HepG2 (cell line): ENCODE data around the gene LEF1. TPM values are rescaled to one million over a fixed set of nuclear protein-coding genes. Genes with fewer than 3 reads are reported as not detected.

Experiments used
- ATAC-seq: fragments of 200-7000 bp; cut with Tn5 transposase; 3 replicates; pipeline ENCODE4 v1.9.1; 2020; ENCODE audit warnings: mild to moderate bottlenecking, moderate library complexity
- BruUV-seq: library from RNA; stranded (reverse); fragments of 400-500 nt; replicated peaks from 2 replicates; lab custom pipeline; 2021; lab: Mats Ljungman, UMichigan
- CTCF ChIA-PET: fragments of 300-600 bp; formaldehyde crosslinking; extraction: SDS; loops from one replicate; lab custom pipeline; 2021; ENCODE audit warnings: low total read pairs, inconsistent platforms, low intra/inter-chr PET ratio; lab: Yijun Ruan, JAX
- POLR2A ChIA-PET: fragments of 350-600 bp; sonication (Branson Sonifier 250); formaldehyde crosslinking; loops from one replicate; lab custom pipeline; 2020; ENCODE audit warnings: antibody characterized with exemption, inconsistent platforms; lab: Yijun Ruan, JAX
- DNase-seq: peaks from one replicate; pipeline ENCODE4 v3.0.0-alpha.2; 2015; ENCODE audit warnings: low spot score
- FAIRE-seq: peaks from 3 replicates; lab custom pipeline; 2011; peaks lifted over from hg19 to GRCh38; lab: Jason Lieb, UNC
- H2AFZ ChIP-seq: one replicate; pipeline ENCODE4 v1.6.1; 2011; ENCODE audit warnings: low read length, inconsistent platforms
- H3K27ac ChIP-seq: fragments of 300-600 bp; 3 replicates; pipeline ENCODE4 v1.8.0; 2011; ENCODE audit warnings: mixed run types, mild to moderate bottlenecking, mixed read lengths, low read length, inconsistent platforms; ENCODE audit not compliant: insufficient read depth; ENCODE audit errors: extremely low read length
- H3K27me3 ChIP-seq, 2 experiments: fragments of 200-600 bp in 1 of 2; 2 replicates in 1 of 2; 3 replicates in 1 of 2; pipeline versions ENCODE4 v1.6.0 to v1.8.0; 2011; ENCODE audit warnings: low read length in 2 of 2, mild to moderate bottlenecking in 2 of 2, moderate library complexity in 2 of 2, inconsistent platforms in 1 of 2; ENCODE audit not compliant: insufficient read depth in 2 of 2, control insufficient read depth in 1 of 2
- H3K36me3 ChIP-seq, 2 experiments: fragments of 200-600 bp in 1 of 2; replicated peaks in 1 of 2; 2 replicates in 1 of 2; 3 replicates in 1 of 2; pipeline versions ENCODE4 v1.5.1 to v1.8.0; 2011; ENCODE audit warnings: low read length in 2 of 2, inconsistent platforms in 1 of 2; ENCODE audit not compliant: insufficient read depth in 2 of 2, control insufficient read depth in 1 of 2
- H3K4me1 ChIP-seq: 2 replicates; pipeline ENCODE4 v1.5.1; 2012; ENCODE audit warnings: low read length, inconsistent platforms; ENCODE audit not compliant: insufficient read depth
- H3K4me2 ChIP-seq: 2 replicates; pipeline ENCODE4 v1.6.0; 2011; ENCODE audit warnings: low read depth, low read length, inconsistent platforms
- H3K4me3 ChIP-seq, 3 experiments: fragments of 200-600 bp in 1 of 3; sonication (generic), shearing (Covaris generic) in 1 of 3; replicated peaks in 1 of 3; 2 replicates each; pipeline ENCODE4 v1.5.1; 2011 to 2016; ENCODE audit warnings: low read length in 3 of 3, inconsistent platforms in 2 of 3, low read depth in 2 of 3, mild to moderate bottlenecking in 2 of 3, control low read depth in 1 of 3, mixed read lengths in 1 of 3; ENCODE audit not compliant: insufficient read depth in 1 of 3
- H3K79me2 ChIP-seq: one replicate; pipeline ENCODE4 v1.6.1; 2011; ENCODE audit warnings: low read length, inconsistent platforms; ENCODE audit not compliant: insufficient read depth
- H3K9ac ChIP-seq: 2 replicates; pipeline ENCODE4 v1.6.0; 2011; ENCODE audit warnings: mild to moderate bottlenecking, low read depth, low read length, inconsistent platforms; ENCODE audit not compliant: insufficient read depth
- H3K9me3 ChIP-seq: 2 replicates; pipeline ENCODE4 v1.5.1; 2012; ENCODE audit warnings: mild to moderate bottlenecking, low read length
- H4K20me1 ChIP-seq: 2 replicates; pipeline ENCODE4 v1.6.0; 2011; ENCODE audit warnings: inconsistent platforms, mild to moderate bottlenecking, low read length, moderate library complexity; ENCODE audit not compliant: insufficient read depth
- HNRNPL ChIP-seq: fragments of 200-400 bp; formaldehyde crosslinking; IDR thresholded peaks from 2 replicates; pipeline ENCODE4 v1.6.1; 2017; ENCODE audit warnings: mild to moderate bottlenecking, low read depth, low read length
- HNRNPUL1 ChIP-seq: fragments of 200-400 bp; formaldehyde crosslinking; IDR thresholded peaks from 2 replicates; pipeline ENCODE4 v1.6.1; 2017; ENCODE audit warnings: low read depth, mild to moderate bottlenecking, low read length, moderate library complexity
- MTA1 ChIP-seq: sonication (generic); formaldehyde crosslinking; IDR thresholded peaks from 2 replicates; pipeline ENCODE4 v1.4.0; 2020; ENCODE audit warnings: missing genetic modification reagents, mild to moderate bottlenecking, borderline replicate concordance
- MZF1 ChIP-seq: sonication (generic); formaldehyde crosslinking; IDR thresholded peaks from 2 replicates; pipeline ENCODE4 v1.8.1; 2023; ENCODE audit warnings: mild to moderate bottlenecking, missing genetic modification reagents, borderline replicate concordance
- NFRKB ChIP-seq: fragments of 450-650 bp; IDR thresholded peaks from 2 replicates; pipeline ENCODE4 v1.6.1; 2017
- PCBP1 ChIP-seq: fragments of 200-400 bp; formaldehyde crosslinking; IDR thresholded peaks from 2 replicates; pipeline ENCODE4 v1.6.1; 2017; ENCODE audit warnings: mild to moderate bottlenecking, low read depth, low read length, borderline replicate concordance
- RARG ChIP-seq: sonication (generic); formaldehyde crosslinking; IDR thresholded peaks from 2 replicates; pipeline ENCODE4 v1.4.0; 2020; ENCODE audit warnings: low read depth, mild to moderate bottlenecking, missing genetic modification reagents
- YY1 ChIP-seq: IDR thresholded peaks from 2 replicates; pipeline ENCODE4 v1.6.1; 2011; ENCODE audit warnings: low read length, low read depth, moderate library complexity, mild to moderate bottlenecking; ENCODE audit not compliant: insufficient read depth, insufficient replicate concordance
- ZNF3 ChIP-seq: IDR thresholded peaks from 2 replicates; pipeline ENCODE4 v1.7.0; 2017; ENCODE audit warnings: inconsistent platforms
- ZNF780A ChIP-seq: sonication (generic); formaldehyde crosslinking; IDR thresholded peaks from 2 replicates; pipeline ENCODE4 v1.8.0; 2022; ENCODE audit warnings: mild to moderate bottlenecking, missing genetic modification reagents, moderate library complexity
- WGBS: methylation state at CpG from one replicate; pipeline ENCODE4 v1.1.6; 2017; ENCODE audit warnings: low lambda C conversion rate; 5-methylcytosine and 5-hydroxymethylcytosine counted together
- in situ Hi-C: cut with HindIII; loops from 2 replicates; pipeline ENCODE4 v1.10.0; 2017; ENCODE audit warnings: low pct_unique_long_range_greater_than_20kb; ENCODE audit not compliant: extremely low pct_ligation_motif_present
- intact Hi-C: fragments of 100-400 bp; cut with micrococcal nuclease; formaldehyde crosslinking; loops from one replicate; pipeline ENCODE4 v1.10.0; 2022; ENCODE audit not compliant: unreplicated experiment
- polyA plus RNA-seq, 8 experiments: library from polyadenylated mRNA; depleted of rRNA in 3 of 8; stranded (reverse) in 7 of 8; unstranded in 1 of 8; fragments of >200 nt; fragmentation: Illumina TruSeq in 4 of 8; extraction: Trizol in 4 of 8; gene quantifications; 2 replicates each; pipeline versions ENCODE4 v1.2.1 to v1.2.3, GENCODE V29; 2011 to 2016; ENCODE audit warnings: low read depth in 4 of 8, missing spikeins in 1 of 8, mixed read lengths in 1 of 8; ENCODE audit not compliant: insufficient read depth in 1 of 8
- total RNA-seq, 5 experiments: library from RNA; depleted of rRNA; stranded (reverse); fragments of >200 nt; fragmentation: Illumina TruSeq; extraction: Trizol; gene quantifications; 2 replicates each; pipeline ENCODE4 v1.2.3, GENCODE V29; 2016; ENCODE audit warnings: low read depth in 1 of 5
- TF ChIP-seq, protein P1 (sequence below): sonication (generic); formaldehyde crosslinking; IDR thresholded peaks from 2 replicates; pipeline ENCODE4 v1.9.0; 2021; ENCODE audit warnings: missing genetic modification reagents, mild to moderate bottlenecking, borderline replicate concordance
- TF ChIP-seq, protein P2 (sequence below): sonication (generic); formaldehyde crosslinking; IDR thresholded peaks from 2 replicates; pipeline ENCODE4 v1.4.0; 2020; ENCODE audit warnings: mild to moderate bottlenecking, missing genetic modification reagents
- TF ChIP-seq, protein P3 (sequence below): sonication (generic); formaldehyde crosslinking; conservative IDR thresholded peaks from 2 replicates; pipeline ENCODE4 v1.8.0; 2022; ENCODE audit warnings: missing genetic modification reagents

LEF1 gene
- total and polyA plus RNA-seq, 2 of the 13 experiments (the other 11 are each of a cell fraction or from before 2014, with no cell fraction given) = 0.22 to 0.29 TPM

DNA sequence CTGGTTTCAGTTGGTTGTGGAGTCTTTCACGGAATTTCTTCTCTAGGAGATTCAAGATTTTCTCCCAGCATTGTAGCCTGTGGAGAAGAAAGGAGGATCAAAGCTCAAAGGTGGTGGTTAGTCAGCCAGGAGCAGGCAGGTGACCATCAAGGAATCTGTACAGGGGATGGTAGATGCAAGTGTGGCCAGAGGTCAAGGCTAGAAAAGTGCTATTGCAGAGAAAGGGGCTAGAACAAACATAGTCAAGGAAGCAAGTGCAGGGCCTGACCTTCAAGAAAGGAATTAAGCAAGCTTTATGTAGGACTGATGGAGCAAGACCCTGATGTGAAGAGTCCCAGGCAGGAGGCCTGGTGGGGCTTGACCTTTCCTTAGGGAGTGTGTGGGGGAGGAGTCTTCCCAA, 162.9 kb downstream of the LEF1 start:
- Histone ChIP-seq H3K9ac (no peak overlapping the region), H3K4me1 (peaks cover 11% of the 10 kb centered on the region), H3K9me3 (no peaks in the 10 kb centered on the region), H3K36me3 (no peaks in the 10 kb centered on the region), H3K4me3 (no peak overlapping the region), H4K20me1 (no peaks in the 10 kb centered on the region), H3K4me2 (no peak overlapping the region), H3K27ac (no peak overlapping the region), H3K27me3 (no peaks in the 10 kb centered on the region), H2AFZ (no peak overlapping the region), H3K79me2 (no peaks in the 10 kb centered on the region)
- ChIA-PET CTCF (no interaction called here), POLR2A (no interaction called here)
- TF ChIP-seq PCBP1 (no peak), HNRNPL (no peak), MZF1 (no peak), ZNF780A (CRISPR knock-in tag) (no peak), MTA1 (CRISPR knock-in tag) (no peak), HNRNPUL1 (no peak), ZNF3 (CRISPR knock-in tag) (no peak), RARG (no peak), NFRKB (no peak), YY1 (no peak)
- TF ChIP-seq, protein P1, sequence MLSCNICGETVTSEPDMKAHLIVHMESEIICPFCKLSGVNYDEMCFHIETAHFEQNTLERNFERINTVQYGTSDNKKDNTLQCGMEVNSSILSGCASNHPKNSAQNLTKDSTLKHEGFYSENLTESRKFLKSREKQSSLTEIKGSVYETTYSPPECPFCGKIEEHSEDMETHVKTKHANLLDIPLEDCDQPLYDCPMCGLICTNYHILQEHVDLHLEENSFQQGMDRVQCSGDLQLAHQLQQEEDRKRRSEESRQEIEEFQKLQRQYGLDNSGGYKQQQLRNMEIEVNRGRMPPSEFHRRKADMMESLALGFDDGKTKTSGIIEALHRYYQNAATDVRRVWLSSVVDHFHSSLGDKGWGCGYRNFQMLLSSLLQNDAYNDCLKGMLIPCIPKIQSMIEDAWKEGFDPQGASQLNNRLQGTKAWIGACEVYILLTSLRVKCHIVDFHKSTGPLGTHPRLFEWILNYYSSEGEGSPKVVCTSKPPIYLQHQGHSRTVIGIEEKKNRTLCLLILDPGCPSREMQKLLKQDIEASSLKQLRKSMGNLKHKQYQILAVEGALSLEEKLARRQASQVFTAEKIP (CRISPR knock-in tag) = no peak
- TF ChIP-seq, protein P2, sequence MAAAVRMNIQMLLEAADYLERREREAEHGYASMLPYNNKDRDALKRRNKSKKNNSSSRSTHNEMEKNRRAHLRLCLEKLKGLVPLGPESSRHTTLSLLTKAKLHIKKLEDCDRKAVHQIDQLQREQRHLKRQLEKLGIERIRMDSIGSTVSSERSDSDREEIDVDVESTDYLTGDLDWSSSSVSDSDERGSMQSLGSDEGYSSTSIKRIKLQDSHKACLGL (CRISPR knock-in tag) = no peak
- TF ChIP-seq, protein P3, sequence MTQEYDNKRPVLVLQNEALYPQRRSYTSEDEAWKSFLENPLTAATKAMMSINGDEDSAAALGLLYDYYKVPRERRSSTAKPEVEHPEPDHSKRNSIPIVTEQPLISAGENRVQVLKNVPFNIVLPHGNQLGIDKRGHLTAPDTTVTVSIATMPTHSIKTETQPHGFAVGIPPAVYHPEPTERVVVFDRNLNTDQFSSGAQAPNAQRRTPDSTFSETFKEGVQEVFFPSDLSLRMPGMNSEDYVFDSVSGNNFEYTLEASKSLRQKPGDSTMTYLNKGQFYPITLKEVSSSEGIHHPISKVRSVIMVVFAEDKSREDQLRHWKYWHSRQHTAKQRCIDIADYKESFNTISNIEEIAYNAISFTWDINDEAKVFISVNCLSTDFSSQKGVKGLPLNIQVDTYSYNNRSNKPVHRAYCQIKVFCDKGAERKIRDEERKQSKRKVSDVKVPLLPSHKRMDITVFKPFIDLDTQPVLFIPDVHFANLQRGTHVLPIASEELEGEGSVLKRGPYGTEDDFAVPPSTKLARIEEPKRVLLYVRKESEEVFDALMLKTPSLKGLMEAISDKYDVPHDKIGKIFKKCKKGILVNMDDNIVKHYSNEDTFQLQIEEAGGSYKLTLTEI (CRISPR knock-in tag) = no peak
- in situ Hi-C loops (no loop called here), intact Hi-C loops (no loop called here)
- ATAC-seq = no peak
- no TSS peak for BruUV-seq
- 100% methylated on average over 1 of the region's 1 CpG for WGBS
- DNase-seq = no peak
- no peak for FAIRE-seq
